Erythroblast (primary cell): ENCODE data around the gene RGS14.
"Not testable (repeated sequence)": the region's sequence is repeated elsewhere in the genome, so short reads cannot be mapped to it uniquely, and the experiment has no call there.

Experiments used
- DNase-seq, 2 experiments: peaks; one replicate each; lab custom pipeline; 2025; lab: John Stamatoyannopoulos, UW
- GATA1 ChIP-seq: IDR thresholded peaks from 2 replicates; pipeline ENCODE4 v1.6.1; 2011; ENCODE audit warnings: low read depth, mild to moderate bottlenecking, control low read depth, low read length, moderate library complexity
- POLR2A ChIP-seq: IDR thresholded peaks from 2 replicates; pipeline ENCODE4 v1.6.1; 2011; ENCODE audit warnings: mild to moderate bottlenecking, low read length

The RGS14 gene

GRCh38 chr5:177419046-177419445, 61.3 kb downstream of the RGS14 start:
- TF ChIP-seq GATA1 (no peak), POLR2A (no peak)
- DNase-seq = no peak

DNA sequence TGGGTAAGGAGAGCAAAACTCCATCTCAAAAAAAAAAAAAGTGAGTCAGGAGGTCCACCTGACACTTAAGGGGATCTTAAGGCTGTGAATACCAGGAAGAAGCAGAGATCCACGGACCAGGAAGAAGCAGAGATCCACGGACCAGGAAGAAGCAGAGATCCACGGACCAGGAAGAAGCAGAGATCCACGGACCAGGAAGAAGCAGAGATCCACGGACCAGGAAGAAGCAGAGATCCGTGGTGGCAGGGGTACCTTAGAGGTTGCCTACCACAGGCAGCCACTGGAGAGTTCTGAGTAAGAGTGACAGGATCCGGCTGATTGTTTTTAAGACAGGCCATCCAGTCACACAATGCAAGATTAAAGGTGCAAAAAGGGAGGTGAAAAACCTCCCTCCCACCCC, 62.7 kb downstream of the RGS14 start:
- not testable (repeated sequence) for DNase-seq

GRCh38 chr5:177421062-177421798, 63.5 kb downstream of the RGS14 start:
- TF ChIP-seq POLR2A = no peak
- no peak for TF ChIP-seq GATA1
- DNase-seq = no peak
